ENCODE results near the gene BNIP1. TPM values are rescaled to one million over a fixed set of nuclear protein-coding genes. Genes with fewer than 3 reads are reported as not detected.

Gene BNIP1
- total RNA-seq, 1 donor from 2014 or later, result 9.1 TPM

DNA sequence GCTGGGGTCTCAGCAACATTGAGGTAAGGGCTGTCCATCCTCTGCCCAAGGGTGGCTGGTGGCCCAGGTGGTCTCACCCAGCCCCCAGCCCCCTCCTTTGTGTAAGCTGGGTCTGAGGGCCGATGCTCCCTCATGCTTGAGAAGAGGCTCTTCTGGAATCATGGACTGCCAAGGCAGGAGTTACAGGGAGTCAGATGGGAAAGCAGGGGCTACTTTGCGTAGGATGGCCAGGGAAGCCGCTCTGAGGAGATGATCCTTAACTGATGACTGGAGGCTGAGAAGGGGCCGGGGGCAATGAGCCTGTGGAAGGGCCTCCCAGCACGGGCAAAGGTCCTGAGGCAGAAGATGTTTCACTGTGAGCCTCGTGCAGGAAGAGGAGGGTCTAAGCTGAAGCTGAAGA, 67.0 kb downstream of the BNIP1 start:
- Histone ChIP-seq H3K27me3 (no peaks in the 10 kb centered on the region), H3K36me3 (no peaks in the 10 kb centered on the region), H3K4me1 (no peaks in the 10 kb centered on the region), H3K27ac (no peak overlapping the region), H3K4me3 (no peak overlapping the region), H3K9me3 (no peaks in the 10 kb centered on the region)
- ATAC-seq, result no peak
- peak; percentile 51 for DNase-seq
- intact Hi-C loops (cut with DNase I), result no loop called here
- TF ChIP-seq, protein P1, sequence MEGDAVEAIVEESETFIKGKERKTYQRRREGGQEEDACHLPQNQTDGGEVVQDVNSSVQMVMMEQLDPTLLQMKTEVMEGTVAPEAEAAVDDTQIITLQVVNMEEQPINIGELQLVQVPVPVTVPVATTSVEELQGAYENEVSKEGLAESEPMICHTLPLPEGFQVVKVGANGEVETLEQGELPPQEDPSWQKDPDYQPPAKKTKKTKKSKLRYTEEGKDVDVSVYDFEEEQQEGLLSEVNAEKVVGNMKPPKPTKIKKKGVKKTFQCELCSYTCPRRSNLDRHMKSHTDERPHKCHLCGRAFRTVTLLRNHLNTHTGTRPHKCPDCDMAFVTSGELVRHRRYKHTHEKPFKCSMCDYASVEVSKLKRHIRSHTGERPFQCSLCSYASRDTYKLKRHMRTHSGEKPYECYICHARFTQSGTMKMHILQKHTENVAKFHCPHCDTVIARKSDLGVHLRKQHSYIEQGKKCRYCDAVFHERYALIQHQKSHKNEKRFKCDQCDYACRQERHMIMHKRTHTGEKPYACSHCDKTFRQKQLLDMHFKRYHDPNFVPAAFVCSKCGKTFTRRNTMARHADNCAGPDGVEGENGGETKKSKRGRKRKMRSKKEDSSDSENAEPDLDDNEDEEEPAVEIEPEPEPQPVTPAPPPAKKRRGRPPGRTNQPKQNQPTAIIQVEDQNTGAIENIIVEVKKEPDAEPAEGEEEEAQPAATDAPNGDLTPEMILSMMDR (IDR thresholded peaks at IDR 0.05), result no peak

DNA sequence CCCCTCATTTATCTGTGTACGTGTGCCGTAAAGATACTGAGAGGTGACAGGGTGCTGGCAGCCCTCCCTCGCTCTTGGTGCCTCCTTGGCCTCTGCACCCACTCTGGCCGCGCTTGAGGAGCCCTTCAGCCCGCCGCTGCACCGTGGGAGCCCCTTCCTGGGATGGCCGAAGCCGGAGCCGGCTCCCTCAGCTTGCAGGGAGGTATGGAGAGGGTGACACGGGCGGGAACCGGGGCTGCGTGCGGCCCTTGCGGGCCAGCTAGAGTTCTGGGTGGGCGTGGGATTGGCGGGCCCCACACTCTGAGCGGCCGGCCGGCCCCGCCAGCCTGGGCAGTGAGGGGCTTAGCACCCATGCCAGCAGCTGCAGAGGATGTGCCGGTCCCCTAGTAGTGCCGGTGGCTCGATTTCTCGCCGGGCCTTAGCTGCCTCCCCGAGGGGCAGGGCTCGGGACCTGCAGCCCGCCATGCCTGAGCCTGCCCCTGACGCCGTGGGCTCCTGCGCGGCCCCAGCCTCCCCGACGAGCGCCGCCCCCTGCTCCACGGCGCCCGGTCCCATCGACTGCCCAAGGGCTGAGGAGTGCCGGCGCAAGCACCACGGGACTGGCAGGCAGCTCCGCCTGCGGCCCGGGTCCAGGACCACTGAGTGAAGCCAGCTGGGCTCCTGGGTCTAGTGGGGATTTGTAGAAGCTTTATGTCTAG, 69.1 kb downstream of the BNIP1 start:
- Histone ChIP-seq H3K27me3 (no peaks in the 10 kb centered on the region), H3K9me3 (no peaks in the 10 kb centered on the region), H3K27ac (no peak overlapping the region), H3K4me3 (no peak overlapping the region), H3K36me3 (no peaks in the 10 kb centered on the region), H3K4me1 (no peaks in the 10 kb centered on the region)
- DNase-seq (peak; percentile 50), ATAC-seq (no peak)
- intact Hi-C loops (cut with DNase I), result no loop called here
- TF ChIP-seq, protein P1 (IDR thresholded peaks at IDR 0.05), result no peak

Other genes starting within 250 kb of the BNIP1 start
- 26.4 TPM for gene RPL26L1, start 185.1 kb upstream of the BNIP1 start, total RNA-seq
- 326 TPM for gene ATP6V0E1, start 160.8 kb upstream of the BNIP1 start, total RNA-seq
- gene CREBRF, start 88.2 kb upstream of the BNIP1 start, total RNA-seq, result 47.4 TPM
- not detected for gene NKX2-5, start 90.7 kb downstream of the BNIP1 start, total RNA-seq
- gene STC2, start 183.9 kb downstream of the BNIP1 start, total RNA-seq, result 4.9 TPM

Data from upper lobe of right lung (tissue), 1 donor.